GM12878 (cell line): ENCODE results near the gene PRM2. TPM values are rescaled to one million over a fixed set of nuclear protein-coding genes. Genes with fewer than 3 reads are reported as not detected.

Experiments used
- ATAC-seq: fragments of 200-7000 bp; cut with Tn5 transposase; 3 replicates; pipeline ENCODE4 v1.9.1; 2020; ENCODE audit warnings: mild to moderate bottlenecking, moderate library complexity
- BruUV-seq: library from RNA; stranded (reverse); fragments of 400-500 nt; replicated peaks from 2 replicates; lab custom pipeline; 2021; lab: Mats Ljungman, UMichigan
- CTCF ChIA-PET: fragments of 300-600 bp; sonication (Branson Sonifier 250); formaldehyde crosslinking; extraction: SDS; loops from one replicate; lab custom pipeline; 2021; ENCODE audit warnings: inconsistent platforms; lab: Yijun Ruan, JAX
- POLR2A ChIA-PET: fragments of 350-600 bp; formaldehyde crosslinking; extraction: SDS; loops from one replicate; lab custom pipeline; 2021; ENCODE audit warnings: inconsistent platforms; lab: Charles Lee
- RAD21 ChIA-PET: fragments of 300-600 bp; sonication (Branson Sonifier 250); formaldehyde crosslinking; loops from one replicate; lab custom pipeline; 2023; ENCODE audit warnings: antibody characterized with exemption; ENCODE audit not compliant: unreplicated experiment; lab: Charles Lee
- SMC1A ChIA-PET: fragments of 300-600 bp; sonication (Branson Sonifier 250); formaldehyde crosslinking; loops from one replicate; lab custom pipeline; 2023; ENCODE audit not compliant: unreplicated experiment, uncharacterized antibody; lab: Charles Lee
- DNase-seq: peaks from one replicate; pipeline ENCODE4 v3.0.0-alpha.2; 2011; ENCODE audit warnings: low read depth, low spot score
- FAIRE-seq: peaks from 3 replicates; lab custom pipeline; 2011; peaks lifted over from hg19 to GRCh38; lab: Jason Lieb, UNC
- H2AFZ ChIP-seq: 2 replicates; pipeline ENCODE4 v1.6.0; 2011; ENCODE audit warnings: low read depth, low read length, control low read depth; ENCODE audit not compliant: control insufficient read depth
- H3K27ac ChIP-seq: 2 replicates; pipeline ENCODE4 v1.5.1; 2011; ENCODE audit warnings: control low read depth; ENCODE audit not compliant: control insufficient read depth, insufficient read depth
- H3K27me3 ChIP-seq, 2 experiments: replicated peaks in 1 of 2; 2 replicates each; pipeline versions ENCODE4 v1.6.0 to v1.6.1; 2011; ENCODE audit warnings: low read length in 1 of 2; ENCODE audit not compliant: control insufficient read depth in 2 of 2, insufficient read depth in 2 of 2
- H3K36me3 ChIP-seq, 2 experiments: 2 replicates each; pipeline ENCODE4 v1.5.1; 2011; ENCODE audit warnings: low read length in 1 of 2; ENCODE audit not compliant: control insufficient read depth in 2 of 2, insufficient read depth in 2 of 2
- H3K4me1 ChIP-seq: 2 replicates; pipeline ENCODE4 v1.6.1; 2011; ENCODE audit warnings: mild to moderate bottlenecking, low read length, moderate library complexity, mixed read lengths; ENCODE audit not compliant: control insufficient read depth, insufficient read depth
- H3K4me2 ChIP-seq: 2 replicates; pipeline ENCODE4 v1.6.0; 2011; ENCODE audit warnings: control low read depth; ENCODE audit not compliant: control insufficient read depth, insufficient read depth
- H3K4me3 ChIP-seq: fragments of 200-600 bp; sonication (generic); 2 replicates; pipeline ENCODE4 v1.5.1; 2016
- H3K79me2 ChIP-seq: 2 replicates; pipeline ENCODE4 v1.6.0; 2011; ENCODE audit warnings: low read length; ENCODE audit not compliant: control insufficient read depth, insufficient read depth
- H3K9ac ChIP-seq: 2 replicates; pipeline ENCODE4 v1.8.0; 2011; ENCODE audit warnings: low read length, control low read depth, mixed read lengths; ENCODE audit not compliant: control insufficient read depth, insufficient read depth
- H3K9me3 ChIP-seq: replicated peaks from 3 replicates; pipeline ENCODE4 v1.5.1; 2011; ENCODE audit warnings: mild to moderate bottlenecking, low read length; ENCODE audit not compliant: control insufficient read depth, insufficient read depth
- H4K20me1 ChIP-seq: 2 replicates; pipeline ENCODE4 v1.6.0; 2011; ENCODE audit not compliant: control insufficient read depth, insufficient read depth
- ATF2 ChIP-seq: IDR thresholded peaks from 2 replicates; pipeline ENCODE4 v1.6.1; 2012; ENCODE audit warnings: low read length, inconsistent platforms
- BACH1 ChIP-seq: fragments of 450-650 bp; IDR thresholded peaks from 2 replicates; pipeline ENCODE4 v1.6.1; 2017; ENCODE audit warnings: mild to moderate bottlenecking, borderline replicate concordance
- BMI1 ChIP-seq: fragments of 450-650 bp; IDR thresholded peaks from 2 replicates; pipeline ENCODE4 v1.6.1; 2016; ENCODE audit warnings: mild to moderate bottlenecking, moderate library complexity, borderline replicate concordance
- CHD4 ChIP-seq: fragments of 200-600 bp; sonication (generic); IDR thresholded peaks from 2 replicates; pipeline ENCODE4 v1.6.1; 2016; ENCODE audit warnings: mild to moderate bottlenecking
- DPF2 ChIP-seq: fragments of 450-650 bp; IDR thresholded peaks from 2 replicates; pipeline ENCODE4 v1.6.1; 2017; ENCODE audit warnings: mild to moderate bottlenecking
- E2F8 ChIP-seq: fragments of 450-650 bp; IDR thresholded peaks from 2 replicates; pipeline ENCODE4 v1.6.1; 2018; ENCODE audit warnings: mild to moderate bottlenecking, low read depth, moderate library complexity; ENCODE audit not compliant: partially characterized antibody
- EED ChIP-seq: sonication (generic); IDR thresholded peaks from 2 replicates; pipeline ENCODE4 v1.6.1; 2016; ENCODE audit warnings: antibody characterized with exemption, low read depth
- EZH2 ChIP-seq: IDR thresholded peaks from 2 replicates; pipeline ENCODE4 v1.6.1; 2012; ENCODE audit warnings: low read depth, mild to moderate bottlenecking, control low read depth, inconsistent platforms, low read length, borderline replicate concordance; ENCODE audit not compliant: control insufficient read depth
- HDAC6 ChIP-seq: fragments of 200-600 bp; sonication (generic); IDR thresholded peaks from one replicate; pipeline ENCODE4 v1.8.0; 2017; ENCODE audit warnings: antibody characterized with exemption; ENCODE audit not compliant: unreplicated experiment
- IKZF2 ChIP-seq, 2 experiments: fragments of 450-650 bp; IDR thresholded peaks; 2 replicates each; pipeline ENCODE4 v1.6.1; 2017; ENCODE audit warnings: mild to moderate bottlenecking in 2 of 2, moderate library complexity in 2 of 2
- MTA2 ChIP-seq: fragments of 450-650 bp; IDR thresholded peaks from 2 replicates; pipeline ENCODE4 v1.6.1; 2016; ENCODE audit warnings: low read depth, mild to moderate bottlenecking, moderate library complexity
- MYC ChIP-seq: IDR thresholded peaks from 2 replicates; pipeline ENCODE4 v1.6.1; 2011; ENCODE audit warnings: mild to moderate bottlenecking, low read length, moderate library complexity, inconsistent platforms; ENCODE audit not compliant: insufficient read depth, insufficient replicate concordance, insufficient read length, severe bottlenecking
- PAX5 ChIP-seq: IDR thresholded peaks from 2 replicates; pipeline ENCODE4 v1.6.1; 2011; ENCODE audit warnings: low read depth, low read length, borderline replicate concordance
- POLR2AphosphoS5 ChIP-seq: IDR thresholded peaks from 2 replicates; pipeline ENCODE4 v1.6.1; 2011; ENCODE audit warnings: mild to moderate bottlenecking, low read length, inconsistent platforms
- RBBP5 ChIP-seq: fragments of 200-600 bp; sonication (generic); conservative IDR thresholded peaks from 2 replicates; pipeline ENCODE4 v1.6.1; 2016
- STAT3 ChIP-seq: IDR thresholded peaks from 2 replicates; pipeline ENCODE4 v1.6.1; 2011; ENCODE audit warnings: low read depth, low read length, improper control_type of control experiment
- SUZ12 ChIP-seq: fragments of 200-600 bp; sonication (generic); IDR thresholded peaks from one replicate; pipeline ENCODE4 v1.6.1; 2018; ENCODE audit warnings: antibody characterized with exemption, mild to moderate bottlenecking; ENCODE audit not compliant: unreplicated experiment
- TAF1 ChIP-seq: IDR thresholded peaks from 2 replicates; pipeline ENCODE4 v1.6.1; 2011; ENCODE audit warnings: mild to moderate bottlenecking, low read depth, low read length, borderline replicate concordance
- ZBED1 ChIP-seq: IDR thresholded peaks from 2 replicates; pipeline ENCODE4 v1.6.1; 2016; ENCODE audit warnings: borderline replicate concordance
- ZNF24 ChIP-seq: fragments of 450-650 bp; IDR thresholded peaks from 2 replicates; pipeline ENCODE4 v1.6.1; 2017; ENCODE audit warnings: antibody characterized with exemption, mild to moderate bottlenecking
- WGBS: methylation state at CpG from one replicate; pipeline ENCODE4 v1.1.6; 2016; ENCODE audit warnings: low lambda C conversion rate; ENCODE audit not compliant: insufficient replicate concordance, insufficient coverage; ENCODE audit errors: missing lambda C conversion rate; 5-methylcytosine and 5-hydroxymethylcytosine counted together
- in situ Hi-C: fragments of 300-500 bp; cut with MboI; formaldehyde crosslinking; loops from 9 replicates; pipeline ENCODE4 v1.14.3; 2018; ENCODE audit warnings: mixed read lengths
- intact Hi-C: fragments of 100-400 bp; cut with micrococcal nuclease; formaldehyde crosslinking; loops from one replicate; pipeline ENCODE4 v1.14.2; 2022; ENCODE audit not compliant: unreplicated experiment
- polyA plus RNA-seq, 11 experiments: library from polyadenylated mRNA; depleted of rRNA in 4 of 11; unstranded in 6 of 11; stranded (reverse) in 5 of 11; fragments of >200 nt; fragmentation: Nextera tagmentation in 4 of 11; fragmentation: Illumina TruSeq in 1 of 11; extraction: Ambion mirVana in 4 of 11; extraction: Trizol in 1 of 11; gene quantifications; 1 replicate in 1 of 11; 2 replicates in 10 of 11; pipeline versions ENCODE4 v1.2.1 to v1.2.3, GENCODE V29; 2011 to 2016; ENCODE audit warnings: inconsistent platforms in 2 of 11, missing spikeins in 2 of 11, low read depth in 1 of 11
- total RNA-seq, 4 experiments: library from RNA; depleted of rRNA in 3 of 4; stranded (reverse); fragments of >200 nt in 3 of 4; fragmentation: Illumina TruSeq in 1 of 4; extraction: Trizol in 1 of 4; gene quantifications; 2 replicates each; pipeline versions ENCODE4 v1.2.1 to v1.2.3, GENCODE V29; 2013 to 2021

Gene PRM2
- total and polyA plus RNA-seq, 10 of the 15 experiments (the other 5 are each of a cell fraction or from before 2014, with no cell fraction given), result not detected

- Histone ChIP-seq H3K27ac (no peak overlapping the region), H3K4me3 (no peak overlapping the region), H3K27me3 (no peaks in the 10 kb centered on the region), H3K9me3 (no peaks in the 10 kb centered on the region), H3K4me1 (peaks cover 48% of the 10 kb centered on the region), H3K79me2 (no peaks in the 10 kb centered on the region; the same call in 1 of the 2 replicates), H3K36me3 (no peaks in the 10 kb centered on the region), H3K4me2 (no peak overlapping the region), H4K20me1 (no peaks in the 10 kb centered on the region), H3K9ac (no peak overlapping the region), H2AFZ (no peak overlapping the region)
- ChIA-PET POLR2A (interaction anchor here (5.3 kb wide), 1 partner anchor 15 kb away, joined by 85 read pairs; no protein-coding TSS in a partner anchor), CTCF (interaction anchor here (0.9 to 7.4 kb wide), 4 partner anchors 14 to 76 kb away, joined by 3 to 104 read pairs (median 46); partner anchors contain the start of gene SOCS1), RAD21 (interaction anchor here (2.0 to 6.8 kb wide), 2 partner anchors 15 to 27 kb away, joined by 4 to 206 read pairs; partner anchors contain the start of gene TNP2), SMC1A (interaction anchor here (1.0 to 6.5 kb wide), 3 partner anchors 10 to 51 kb away, joined by 3 to 40 read pairs (median 5); no protein-coding TSS in a partner anchor)
- no peak for DNase-seq
- no peak for ATAC-seq
- intact Hi-C loops, result loop anchor here (5.0 kb wide), 2 partner anchors 93 to 218 kb away; no protein-coding TSS in a partner anchor
- no peak for FAIRE-seq
- no TSS peak for BruUV-seq
- 86% methylated on average over 4 of the region's 4 CpGs for WGBS
- TF ChIP-seq BACH1 (no peak), SUZ12 (no peak), EED (no peak), MYC (no peak), ZBED1 (no peak), EZH2 (no peak), ATF2 (no peak), DPF2 (no peak), RBBP5 (no peak), IKZF2 (IDR thresholded peaks at IDR 0.05) (no peak), PAX5 (no peak), STAT3 (no peak), ZNF24 (no peak), HDAC6 (no peak), MTA2 (no peak), POLR2AphosphoS5 (no peak), CHD4 (no peak), TAF1 (no peak), E2F8 (no peak), BMI1 (no peak)
- TF ChIP-seq, all 136 proteins: peak for 0
- in situ Hi-C loops, result no loop called here
Measured at GRCh38 chr16:11295672-11296071, 19.4 kb upstream of the PRM2 start.
